GM12878 (cell line): ENCODE measurements around the gene SURF2. TPM values are rescaled to one million over a fixed set of nuclear protein-coding genes. Genes with fewer than 3 reads are reported as not detected.

Experiments used
- ATAC-seq: fragments of 200-7000 bp; cut with Tn5 transposase; 3 replicates; pipeline ENCODE4 v1.9.1; 2020; ENCODE audit warnings: mild to moderate bottlenecking, moderate library complexity
- BruUV-seq: library from RNA; stranded (reverse); fragments of 400-500 nt; replicated peaks from 2 replicates; lab custom pipeline; 2021; lab: Mats Ljungman, UMichigan
- CTCF ChIA-PET: fragments of 300-600 bp; sonication (Branson Sonifier 250); formaldehyde crosslinking; extraction: SDS; loops from one replicate; lab custom pipeline; 2021; ENCODE audit warnings: inconsistent platforms; lab: Yijun Ruan, JAX
- POLR2A ChIA-PET: fragments of 350-600 bp; formaldehyde crosslinking; extraction: SDS; loops from one replicate; lab custom pipeline; 2021; ENCODE audit warnings: inconsistent platforms; lab: Charles Lee
- RAD21 ChIA-PET: fragments of 300-600 bp; sonication (Branson Sonifier 250); formaldehyde crosslinking; loops from one replicate; lab custom pipeline; 2023; ENCODE audit warnings: antibody characterized with exemption; ENCODE audit not compliant: unreplicated experiment; lab: Charles Lee
- SMC1A ChIA-PET: fragments of 300-600 bp; sonication (Branson Sonifier 250); formaldehyde crosslinking; loops from one replicate; lab custom pipeline; 2023; ENCODE audit not compliant: unreplicated experiment, uncharacterized antibody; lab: Charles Lee
- DNase-seq: peaks from one replicate; pipeline ENCODE4 v3.0.0-alpha.2; 2011; ENCODE audit warnings: low read depth, low spot score
- FAIRE-seq: peaks from 3 replicates; lab custom pipeline; 2011; peaks lifted over from hg19 to GRCh38; lab: Jason Lieb, UNC
- H2AFZ ChIP-seq: 2 replicates; pipeline ENCODE4 v1.6.0; 2011; ENCODE audit warnings: low read depth, low read length, control low read depth; ENCODE audit not compliant: control insufficient read depth
- H3K27ac ChIP-seq: 2 replicates; pipeline ENCODE4 v1.5.1; 2011; ENCODE audit warnings: control low read depth; ENCODE audit not compliant: control insufficient read depth, insufficient read depth
- H3K27me3 ChIP-seq, 2 experiments: replicated peaks in 1 of 2; 2 replicates each; pipeline versions ENCODE4 v1.6.0 to v1.6.1; 2011; ENCODE audit warnings: low read length in 1 of 2; ENCODE audit not compliant: control insufficient read depth in 2 of 2, insufficient read depth in 2 of 2
- H3K36me3 ChIP-seq, 2 experiments: 2 replicates each; pipeline ENCODE4 v1.5.1; 2011; ENCODE audit warnings: low read length in 1 of 2; ENCODE audit not compliant: control insufficient read depth in 2 of 2, insufficient read depth in 2 of 2
- H3K4me1 ChIP-seq: 2 replicates; pipeline ENCODE4 v1.6.1; 2011; ENCODE audit warnings: mild to moderate bottlenecking, low read length, moderate library complexity, mixed read lengths; ENCODE audit not compliant: control insufficient read depth, insufficient read depth
- H3K4me2 ChIP-seq: 2 replicates; pipeline ENCODE4 v1.6.0; 2011; ENCODE audit warnings: control low read depth; ENCODE audit not compliant: control insufficient read depth, insufficient read depth
- H3K4me3 ChIP-seq: fragments of 200-600 bp; sonication (generic); 2 replicates; pipeline ENCODE4 v1.5.1; 2016
- H3K79me2 ChIP-seq: 2 replicates; pipeline ENCODE4 v1.6.0; 2011; ENCODE audit warnings: low read length; ENCODE audit not compliant: control insufficient read depth, insufficient read depth
- H3K9ac ChIP-seq: 2 replicates; pipeline ENCODE4 v1.8.0; 2011; ENCODE audit warnings: low read length, control low read depth, mixed read lengths; ENCODE audit not compliant: control insufficient read depth, insufficient read depth
- H3K9me3 ChIP-seq: replicated peaks from 3 replicates; pipeline ENCODE4 v1.5.1; 2011; ENCODE audit warnings: mild to moderate bottlenecking, low read length; ENCODE audit not compliant: control insufficient read depth, insufficient read depth
- H4K20me1 ChIP-seq: 2 replicates; pipeline ENCODE4 v1.6.0; 2011; ENCODE audit not compliant: control insufficient read depth, insufficient read depth
- ATF3 ChIP-seq: IDR thresholded peaks from 2 replicates; pipeline ENCODE4 v1.6.1; 2011; ENCODE audit warnings: low read depth, mild to moderate bottlenecking, low read length, moderate library complexity, borderline replicate concordance; ENCODE audit errors: extremely low read depth
- EED ChIP-seq: sonication (generic); IDR thresholded peaks from 2 replicates; pipeline ENCODE4 v1.6.1; 2016; ENCODE audit warnings: antibody characterized with exemption, low read depth
- EZH2 ChIP-seq: IDR thresholded peaks from 2 replicates; pipeline ENCODE4 v1.6.1; 2012; ENCODE audit warnings: low read depth, mild to moderate bottlenecking, control low read depth, inconsistent platforms, low read length, borderline replicate concordance; ENCODE audit not compliant: control insufficient read depth
- MXI1 ChIP-seq: fragments of 150-350 bp; IDR thresholded peaks from 2 replicates; pipeline ENCODE4 v1.6.1; 2011; ENCODE audit warnings: low read depth, mild to moderate bottlenecking, inconsistent platforms, low read length, improper control_type of control experiment
- NR2C1 ChIP-seq: fragments of 450-650 bp; IDR thresholded peaks from 2 replicates; pipeline ENCODE4 v1.6.1; 2017; ENCODE audit warnings: antibody characterized with exemption, mild to moderate bottlenecking, moderate library complexity
- RAD21 ChIP-seq: IDR thresholded peaks from 2 replicates; pipeline ENCODE4 v1.6.1; 2011; ENCODE audit warnings: mild to moderate bottlenecking, low read depth, low read length, moderate library complexity; ENCODE audit not compliant: insufficient read depth
- RFX5 ChIP-seq: IDR thresholded peaks from 2 replicates; pipeline ENCODE4 v1.6.1; 2011; ENCODE audit warnings: low read depth, low read length, improper control_type of control experiment
- TARDBP ChIP-seq: IDR thresholded peaks from 2 replicates; pipeline ENCODE4 v1.6.1; 2016; ENCODE audit warnings: borderline replicate concordance
- TCF7 ChIP-seq: IDR thresholded peaks from 2 replicates; pipeline ENCODE4 v1.6.1; 2014; ENCODE audit warnings: antibody characterized with exemption, borderline replicate concordance
- YBX1 ChIP-seq: fragments of 450-650 bp; IDR thresholded peaks from 2 replicates; pipeline ENCODE4 v1.6.1; 2016; ENCODE audit warnings: antibody characterized with exemption
- whole genome bisulfite sequencing: methylation state at CpG from one replicate; pipeline ENCODE4 v1.1.6; 2016; ENCODE audit warnings: low lambda C conversion rate; ENCODE audit not compliant: insufficient replicate concordance, insufficient coverage; ENCODE audit errors: missing lambda C conversion rate; 5-methylcytosine and 5-hydroxymethylcytosine counted together
- in situ Hi-C: fragments of 300-500 bp; cut with MboI; formaldehyde crosslinking; loops from 9 replicates; pipeline ENCODE4 v1.14.3; 2018; ENCODE audit warnings: mixed read lengths
- intact Hi-C: fragments of 100-400 bp; cut with micrococcal nuclease; formaldehyde crosslinking; loops from one replicate; pipeline ENCODE4 v1.14.2; 2022; ENCODE audit not compliant: unreplicated experiment
- polyA plus RNA-seq, 11 experiments: library from polyadenylated mRNA; depleted of rRNA in 4 of 11; unstranded in 6 of 11; stranded (reverse) in 5 of 11; fragments of >200 nt; fragmentation: Nextera tagmentation in 4 of 11; fragmentation: Illumina TruSeq in 1 of 11; extraction: Ambion mirVana in 4 of 11; extraction: Trizol in 1 of 11; gene quantifications; 1 replicate in 1 of 11; 2 replicates in 10 of 11; pipeline versions ENCODE4 v1.2.1 to v1.2.3, GENCODE V29; 2011 to 2016; ENCODE audit warnings: inconsistent platforms in 2 of 11, missing spikeins in 2 of 11, low read depth in 1 of 11
- total RNA-seq, 4 experiments: library from RNA; depleted of rRNA in 3 of 4; stranded (reverse); fragments of >200 nt in 3 of 4; fragmentation: Illumina TruSeq in 1 of 4; extraction: Trizol in 1 of 4; gene quantifications; 2 replicates each; pipeline versions ENCODE4 v1.2.1 to v1.2.3, GENCODE V29; 2013 to 2021
- TF ChIP-seq, protein P1 (sequence below): fragments of 450-650 bp; IDR thresholded peaks from 2 replicates; pipeline ENCODE4 v1.6.1; 2017; ENCODE audit warnings: mild to moderate bottlenecking, moderate library complexity

The SURF2 gene
- total and polyA plus RNA-seq, 10 of the 15 experiments (the other 5 are each of a cell fraction or from before 2014, with no cell fraction given): 4.0 to 41.7 (median 20.8) TPM

- Histone ChIP-seq H3K9ac (no peak overlapping the region), H3K4me1 (no peaks in the 10 kb centered on the region), H3K4me3 (no peak overlapping the region), H3K27ac (no peak overlapping the region), H4K20me1 (no peaks in the 10 kb centered on the region), H3K27me3 (no peaks in the 10 kb centered on the region), H3K9me3 (no peaks in the 10 kb centered on the region), H3K4me2 (no peak overlapping the region), H3K79me2 (no peaks in the 10 kb centered on the region), H2AFZ (no peak overlapping the region), H3K36me3 (no peaks in the 10 kb centered on the region)
- 34% methylated on average over 14 of the region's 14 CpGs for WGBS
- no peak for ATAC-seq
- FAIRE-seq: no peak
- ChIA-PET POLR2A (no interaction called here), SMC1A (no interaction called here), CTCF (no interaction called here), RAD21 (no interaction called here)
- no peak for TF ChIP-seq MXI1
- no peak for TF ChIP-seq ATF3
- no peak for TF ChIP-seq YBX1
- TF ChIP-seq TCF7: no peak
- TF ChIP-seq EED: no peak
- TF ChIP-seq RAD21: no peak
- TF ChIP-seq TARDBP: no peak
- TF ChIP-seq RFX5: no peak
- TF ChIP-seq, protein P1, sequence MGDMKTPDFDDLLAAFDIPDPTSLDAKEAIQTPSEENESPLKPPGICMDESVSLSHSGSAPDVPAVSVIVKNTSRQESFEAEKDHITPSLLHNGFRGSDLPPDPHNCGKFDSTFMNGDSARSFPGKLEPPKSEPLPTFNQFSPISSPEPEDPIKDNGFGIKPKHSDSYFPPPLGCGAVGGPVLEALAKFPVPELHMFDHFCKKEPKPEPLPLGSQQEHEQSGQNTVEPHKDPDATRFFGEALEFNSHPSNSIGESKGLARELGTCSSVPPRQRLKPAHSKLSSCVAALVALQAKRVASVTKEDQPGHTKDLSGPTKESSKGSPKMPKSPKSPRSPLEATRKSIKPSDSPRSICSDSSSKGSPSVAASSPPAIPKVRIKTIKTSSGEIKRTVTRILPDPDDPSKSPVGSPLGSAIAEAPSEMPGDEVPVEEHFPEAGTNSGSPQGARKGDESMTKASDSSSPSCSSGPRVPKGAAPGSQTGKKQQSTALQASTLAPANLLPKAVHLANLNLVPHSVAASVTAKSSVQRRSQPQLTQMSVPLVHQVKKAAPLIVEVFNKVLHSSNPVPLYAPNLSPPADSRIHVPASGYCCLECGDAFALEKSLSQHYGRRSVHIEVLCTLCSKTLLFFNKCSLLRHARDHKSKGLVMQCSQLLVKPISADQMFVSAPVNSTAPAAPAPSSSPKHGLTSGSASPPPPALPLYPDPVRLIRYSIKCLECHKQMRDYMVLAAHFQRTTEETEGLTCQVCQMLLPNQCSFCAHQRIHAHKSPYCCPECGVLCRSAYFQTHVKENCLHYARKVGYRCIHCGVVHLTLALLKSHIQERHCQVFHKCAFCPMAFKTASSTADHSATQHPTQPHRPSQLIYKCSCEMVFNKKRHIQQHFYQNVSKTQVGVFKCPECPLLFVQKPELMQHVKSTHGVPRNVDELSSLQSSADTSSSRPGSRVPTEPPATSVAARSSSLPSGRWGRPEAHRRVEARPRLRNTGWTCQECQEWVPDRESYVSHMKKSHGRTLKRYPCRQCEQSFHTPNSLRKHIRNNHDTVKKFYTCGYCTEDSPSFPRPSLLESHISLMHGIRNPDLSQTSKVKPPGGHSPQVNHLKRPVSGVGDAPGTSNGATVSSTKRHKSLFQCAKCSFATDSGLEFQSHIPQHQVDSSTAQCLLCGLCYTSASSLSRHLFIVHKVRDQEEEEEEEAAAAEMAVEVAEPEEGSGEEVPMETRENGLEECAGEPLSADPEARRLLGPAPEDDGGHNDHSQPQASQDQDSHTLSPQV: no peak
- TF ChIP-seq NR2C1: no peak
- TF ChIP-seq EZH2: no peak
- in situ Hi-C loops (no loop called here), intact Hi-C loops (no loop called here)
- BruUV-seq: no TSS peak
- DNase-seq: no peak
These were observed 29.1 kb downstream of the SURF2 start for GRCh38 chr9:133385452-133385851.
